Measurements from ENCODE around the gene TOR1AIP2.

The TOR1AIP2 gene
- total RNA-seq = 132 to 169 (median 142) reads per million in 3 experiments

- DNase-seq = peak; percentile 78
These were observed at the start of gene TOR1AIP2 for GRCh38 chr1:179877586-179878265. Gene TOR1AIP2 (minus strand): TSS chr1:179877803. CDS start chr1:179852665, 25,138 bp downstream.

- DNase-seq = no peak
These were observed 49.2 kb upstream of the TOR1AIP2 start for GRCh38 chr1:179926850-179927205.

DNA sequence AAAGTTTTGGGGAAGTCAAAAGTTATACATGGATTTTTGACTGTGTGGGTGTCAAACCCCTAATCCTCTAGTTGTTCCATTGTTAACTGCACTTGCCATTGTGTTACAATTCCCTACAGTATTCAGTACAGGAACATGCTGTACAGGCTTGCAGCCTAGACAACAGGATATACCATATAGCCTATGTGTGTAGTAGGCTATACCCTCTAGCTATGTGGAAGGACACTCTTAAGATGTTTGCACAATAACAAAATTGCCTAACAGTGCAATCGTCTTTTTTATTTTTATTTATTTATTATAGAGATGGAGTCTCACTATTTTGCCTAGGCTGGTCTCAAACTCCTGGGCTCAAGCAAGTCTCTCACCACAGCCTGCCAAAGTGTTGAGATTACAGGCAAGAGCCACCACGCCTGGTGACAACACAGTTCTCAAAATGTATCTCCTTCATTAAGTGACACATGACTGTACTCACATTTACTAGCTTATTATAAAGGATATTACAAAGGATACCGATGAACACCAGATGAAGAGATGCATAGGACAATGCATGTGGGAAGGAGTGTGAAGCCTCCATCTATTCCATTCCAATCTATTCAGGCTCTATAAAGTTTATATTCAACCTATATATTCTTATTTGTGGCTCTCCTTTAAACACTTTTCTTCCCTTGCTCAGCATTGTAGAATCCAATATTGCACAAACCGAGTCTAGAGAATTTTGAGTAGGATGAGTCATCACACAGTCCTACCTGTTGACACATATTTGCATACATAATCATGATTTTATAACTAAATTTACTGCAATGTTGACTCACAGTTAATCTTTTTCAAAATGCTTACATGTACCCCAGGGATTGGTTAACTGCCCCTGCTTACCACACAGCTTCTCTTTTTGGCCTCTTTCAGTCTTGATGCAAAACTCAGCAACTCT, 48.6 kb upstream of the TOR1AIP2 start:
- no peak for DNase-seq

GRCh38 chr1:179925302-179925701, 47.7 kb upstream of the TOR1AIP2 start:
- DNase-seq = no peak

- DNase-seq = no peak
These were observed 46.7 kb upstream of the TOR1AIP2 start for GRCh38 chr1:179924268-179924667.

GRCh38 chr1:179923029-179923428, 45.4 kb upstream of the TOR1AIP2 start:
- no peak for DNase-seq

- DNase-seq = no peak
These were observed 44.6 kb upstream of the TOR1AIP2 start for GRCh38 chr1:179921981-179922872.

GRCh38 chr1:179921472-179921871, 43.9 kb upstream of the TOR1AIP2 start:
- no peak for DNase-seq

GRCh38 chr1:179917601-179918429, 40.2 kb upstream of the TOR1AIP2 start:
- DNase-seq = no peak

DNA sequence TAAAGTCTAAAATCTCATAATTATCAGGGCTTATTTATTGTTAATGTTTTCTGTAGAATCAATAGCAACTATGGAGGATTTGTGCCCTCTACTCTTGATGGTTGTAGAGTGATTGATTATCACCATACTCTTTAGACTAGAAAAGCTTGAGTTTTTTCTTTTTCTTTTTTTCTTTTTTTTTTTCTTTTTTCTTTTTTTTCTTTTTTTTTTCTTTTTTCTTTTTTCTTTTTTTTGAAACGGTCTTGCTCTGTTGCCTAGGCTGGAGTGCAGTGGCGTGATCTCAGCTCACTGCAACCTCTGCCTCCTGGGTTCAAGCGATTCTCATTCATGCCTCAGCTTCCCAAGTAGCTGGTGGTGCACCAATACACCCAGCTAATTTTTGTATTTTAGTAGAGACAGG, 34.2 kb upstream of the TOR1AIP2 start:
- no peak for DNase-seq

GRCh38 chr1:179910934-179911333, 33.3 kb upstream of the TOR1AIP2 start:
- no peak for DNase-seq

DNA sequence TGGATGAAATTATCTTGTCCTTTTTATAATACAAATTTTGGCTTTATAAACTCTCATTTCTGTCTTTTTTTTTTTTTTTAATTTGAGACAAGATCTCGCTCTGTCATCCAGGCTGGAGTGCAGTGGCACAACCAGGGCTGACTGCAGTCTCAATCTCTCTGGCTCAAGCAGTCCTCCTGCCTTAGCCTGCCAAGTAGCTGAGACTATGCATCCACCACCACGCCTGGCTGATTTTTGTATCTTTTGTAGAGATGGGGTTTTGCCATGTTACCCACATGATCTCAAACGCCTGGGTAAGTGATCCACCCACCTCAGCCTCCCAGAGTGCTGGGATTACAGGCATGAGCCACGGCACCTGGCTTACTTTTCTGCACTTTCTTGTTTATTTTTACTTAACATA, 12.0 kb upstream of the TOR1AIP2 start:
- no peak for DNase-seq

DNA sequence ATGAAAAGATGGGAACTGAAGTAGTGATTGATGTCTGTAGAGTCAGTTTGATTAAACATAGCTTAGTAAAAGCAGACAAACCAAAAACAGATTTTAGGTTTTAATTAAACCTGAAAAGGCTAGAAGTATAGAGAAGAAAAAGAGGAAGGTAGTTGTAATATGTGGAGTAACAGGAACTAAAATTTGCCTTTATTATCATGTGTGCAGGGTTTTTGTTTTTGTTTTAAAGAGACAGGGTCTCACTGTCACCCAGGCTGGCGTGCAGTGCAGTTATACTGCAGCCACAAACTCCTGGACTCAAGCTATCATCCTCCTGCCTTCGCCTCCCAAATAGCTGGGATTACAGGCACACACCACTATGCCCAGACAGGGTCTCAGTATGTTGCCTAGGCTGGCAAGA, 10.5 kb upstream of the TOR1AIP2 start:
- no peak for DNase-seq

DNA sequence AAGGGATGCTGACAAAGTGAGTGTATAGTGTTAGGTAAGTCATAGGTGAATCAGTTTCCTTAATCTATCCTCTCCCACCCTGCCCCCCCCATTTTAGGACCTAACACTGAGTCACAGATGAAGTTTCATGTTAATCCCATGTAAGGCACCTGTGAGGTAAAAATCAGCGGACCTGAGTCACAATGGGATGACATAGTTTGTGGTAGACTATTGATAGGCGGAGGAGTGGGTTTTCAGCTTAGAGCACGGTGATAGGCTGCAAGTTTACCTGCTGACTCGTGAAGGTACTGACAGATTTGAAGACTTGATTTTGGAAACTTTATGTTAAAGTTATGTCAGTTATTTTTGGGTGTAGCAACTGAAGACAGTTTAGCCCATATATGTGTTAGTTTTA, 6.1 kb upstream of the TOR1AIP2 start:
- peak; percentile 73 for DNase-seq

DNA sequence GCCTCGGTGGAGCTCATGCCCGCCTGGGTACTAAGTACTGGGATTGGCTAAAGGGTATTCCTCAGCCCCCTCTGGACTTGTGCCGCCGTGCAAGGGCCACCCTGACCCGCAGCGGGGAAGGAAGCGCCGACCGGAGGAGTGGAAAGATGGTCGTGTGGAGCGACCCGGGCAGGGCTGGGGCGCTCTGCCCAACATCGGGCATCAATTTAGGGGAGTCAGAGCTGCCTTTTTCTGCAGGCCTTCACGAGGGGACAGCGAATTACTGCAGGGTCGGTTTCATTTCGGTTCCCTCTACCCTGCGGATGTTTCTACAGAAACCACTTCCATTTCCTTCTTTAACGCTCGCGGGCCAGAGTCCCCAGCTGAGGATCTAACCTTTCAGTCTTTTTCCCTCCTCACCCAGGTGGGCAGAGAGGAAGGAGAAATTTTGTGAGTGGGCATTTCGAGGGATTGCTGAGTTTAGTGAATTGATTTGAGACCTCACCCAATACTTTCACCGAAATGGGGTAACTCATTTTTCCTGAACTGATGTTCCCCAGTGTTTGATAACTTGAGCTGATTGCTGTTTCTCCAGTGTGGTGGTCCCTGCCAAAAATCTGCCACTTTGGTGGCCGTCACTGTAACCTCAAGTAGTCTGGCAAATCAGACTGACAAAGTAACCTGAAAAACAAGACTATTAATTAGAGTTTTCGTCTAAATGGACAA, 5.6 kb upstream of the TOR1AIP2 start:
- no peak for DNase-seq

DNA sequence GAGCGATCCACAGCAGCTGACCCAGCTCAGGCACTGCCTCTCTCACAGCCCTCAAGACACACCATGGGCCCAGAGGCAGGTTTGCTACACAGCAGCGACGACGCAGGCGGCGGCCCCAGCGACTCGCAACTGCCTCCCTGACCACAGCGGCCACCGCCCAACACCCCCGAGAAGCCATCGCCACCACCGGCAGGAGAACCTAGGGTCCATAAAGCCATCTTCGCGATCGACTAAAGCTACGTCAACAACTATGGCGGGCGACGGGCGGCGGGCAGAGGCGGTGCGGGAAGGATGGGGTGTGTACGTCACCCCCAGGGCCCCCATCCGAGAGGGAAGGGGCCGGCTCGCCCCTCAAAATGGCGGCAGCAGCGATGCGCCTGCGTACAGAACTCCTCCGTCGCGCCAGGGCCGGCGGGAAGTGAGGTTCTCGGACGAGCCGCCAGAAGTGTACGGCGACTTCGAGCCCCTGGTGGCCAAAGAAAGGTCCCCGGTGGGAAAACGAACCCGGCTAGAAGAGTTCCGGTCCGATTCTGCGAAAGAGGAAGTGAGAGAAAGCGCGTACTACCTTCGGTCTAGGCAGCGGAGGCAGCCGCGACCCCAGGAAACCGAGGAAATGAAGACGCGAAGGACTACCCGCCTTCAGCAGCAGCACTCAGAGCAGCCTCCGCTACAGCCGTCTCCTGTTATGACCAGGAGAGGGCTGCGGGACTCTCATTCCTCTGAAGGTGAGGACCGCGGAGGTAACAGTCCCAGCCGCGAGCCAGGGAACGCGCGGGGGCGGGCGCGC, 4.8 kb upstream of the TOR1AIP2 start, which contains the start of gene TOR1AIP1:
TOR1AIP1 (plus strand) TSS at position 33 of the 787 bp plus-strand sequence; CDS start at position 251, 218 bp downstream.
- DNase-seq = peak; percentile 98

DNA sequence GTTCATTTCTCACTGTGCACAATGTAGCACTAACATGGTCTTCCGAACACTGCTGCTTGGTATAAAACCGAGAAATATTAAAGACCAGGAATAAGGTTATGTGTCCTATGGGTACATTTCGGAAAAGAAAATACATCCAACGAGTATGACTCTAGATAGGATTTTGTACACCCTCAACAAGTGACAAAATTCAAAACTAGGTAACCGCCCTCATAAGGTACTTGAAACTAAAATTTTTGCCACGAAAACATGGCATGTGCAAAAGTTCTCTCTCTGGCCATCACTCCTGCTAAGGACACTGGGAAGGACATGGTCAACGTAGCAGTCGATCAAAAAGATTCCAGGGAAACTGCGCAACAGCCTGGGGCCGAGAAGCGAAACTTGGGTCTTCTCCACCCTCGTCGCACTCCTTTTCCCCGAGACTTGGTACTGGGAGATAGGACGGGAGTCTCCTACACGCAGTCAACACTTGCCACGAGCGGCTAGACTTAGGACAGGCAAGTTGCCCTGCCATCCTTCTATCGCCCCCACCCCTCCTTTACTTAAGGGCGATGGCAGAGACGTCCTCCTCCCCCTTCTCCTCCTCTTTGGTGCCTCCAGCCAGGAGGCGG, 4.1 kb upstream of the TOR1AIP2 start:
- DNase-seq = no peak

DNA sequence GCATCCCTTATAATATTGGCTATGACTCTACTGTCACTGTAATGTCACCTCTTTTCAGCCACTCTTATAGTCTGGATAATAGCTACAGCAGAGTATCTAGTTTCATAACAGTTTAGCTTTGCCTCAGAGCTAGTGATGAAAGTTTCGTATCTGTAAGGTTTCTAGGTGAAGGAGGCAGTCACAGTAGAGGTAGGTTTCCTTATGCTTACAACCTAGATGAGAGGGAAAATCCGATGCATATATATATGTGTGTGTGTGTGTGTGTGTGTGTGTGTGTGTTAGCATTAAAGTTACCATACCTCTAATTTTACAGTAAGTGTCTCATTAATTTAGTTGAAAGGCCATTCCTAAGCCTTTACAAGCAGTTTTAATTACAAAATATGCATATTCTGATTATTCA, 2.2 kb upstream of the TOR1AIP2 start:
- no peak for DNase-seq

GRCh38 chr1:179876300-179876715, 1.3 kb downstream of the TOR1AIP2 start:
- no peak for DNase-seq
